Measurements from ENCODE around the gene TNKS1BP1.

The TNKS1BP1 gene

GRCh38 chr11:57358991-57359390, 34.2 kb upstream of the TNKS1BP1 start:
- TF ChIP-seq GATA2 (IDR thresholded peaks at IDR 0.05; ENCODE audit: low read depth, low read length) (no peak), GATA3 (IDR thresholded peaks at IDR 0.05; ENCODE audit: low read depth, low read length) (no peak)

GRCh38 chr11:57358543-57358961, 33.8 kb upstream of the TNKS1BP1 start:
- no peak for TF ChIP-seq GATA2 (IDR thresholded peaks at IDR 0.05; ENCODE audit: low read depth, low read length)
- TF ChIP-seq GATA3 (IDR thresholded peaks at IDR 0.05; ENCODE audit: low read depth, low read length): no peak

DNA sequence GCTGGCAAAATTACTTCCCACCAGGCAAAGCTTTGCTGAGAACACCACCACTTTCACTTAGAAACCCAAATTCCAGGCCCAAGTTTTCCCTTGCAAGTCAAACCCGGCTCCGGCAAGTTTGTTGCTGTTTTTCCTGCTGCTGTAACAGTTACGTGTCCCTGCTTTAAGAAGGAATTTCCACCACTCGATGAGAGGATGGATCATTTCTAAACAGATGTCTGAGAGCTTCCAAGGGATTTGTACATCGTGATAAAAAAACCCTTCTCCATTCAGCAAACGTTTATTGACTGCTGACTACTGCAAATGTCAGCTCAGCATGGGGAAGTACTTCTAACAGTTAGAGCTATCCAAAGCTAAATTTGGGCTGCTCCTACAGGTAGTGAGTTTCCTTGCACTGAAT, 33.1 kb upstream of the TNKS1BP1 start:
- TF ChIP-seq GATA3 (IDR thresholded peaks at IDR 0.05; ENCODE audit: low read depth, low read length) (no peak), GATA2 (IDR thresholded peaks at IDR 0.05; ENCODE audit: low read depth, low read length) (no peak)

- TF ChIP-seq GATA2 (IDR thresholded peaks at IDR 0.05; ENCODE audit: low read depth, low read length) (no peak), GATA3 (IDR thresholded peaks at IDR 0.05; ENCODE audit: low read depth, low read length) (no peak)
Observed at GRCh38 chr11:57357310-57357709, 32.6 kb upstream of the TNKS1BP1 start.

DNA sequence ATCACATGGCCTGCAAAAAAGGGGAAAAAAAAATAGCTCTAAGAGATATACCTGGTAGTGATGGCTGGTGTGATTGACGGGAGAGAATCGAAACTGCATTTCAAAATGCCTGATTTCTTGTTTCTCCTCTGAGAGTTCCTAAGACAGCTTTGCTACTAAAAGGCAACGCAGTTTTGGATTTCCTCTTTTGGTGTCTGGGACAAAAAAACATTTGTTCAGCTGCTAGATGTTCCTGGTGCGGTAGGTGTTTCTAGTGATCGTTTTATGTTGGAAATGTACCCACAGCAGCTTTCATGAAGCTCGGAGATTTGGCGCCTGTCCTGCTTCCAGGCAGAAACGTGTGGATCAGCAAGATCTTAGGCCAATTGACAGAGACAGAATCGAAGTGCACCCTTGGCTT, 31.5 kb upstream of the TNKS1BP1 start:
- TF ChIP-seq GATA2 (IDR thresholded peaks at IDR 0.05; ENCODE audit: low read depth, low read length): no peak
- TF ChIP-seq GATA3 (IDR thresholded peaks at IDR 0.05; ENCODE audit: low read depth, low read length): no peak

GRCh38 chr11:57354699-57355098, 29.9 kb upstream of the TNKS1BP1 start:
- no peak for TF ChIP-seq GATA2 (IDR thresholded peaks at IDR 0.05; ENCODE audit: low read depth, low read length)
- no peak for TF ChIP-seq GATA3 (IDR thresholded peaks at IDR 0.05; ENCODE audit: low read depth, low read length)

GRCh38 chr11:57353852-57354251, 29.1 kb upstream of the TNKS1BP1 start:
- no peak for TF ChIP-seq GATA3 (IDR thresholded peaks at IDR 0.05; ENCODE audit: low read depth, low read length)
- no peak for TF ChIP-seq GATA2 (IDR thresholded peaks at IDR 0.05; ENCODE audit: low read depth, low read length)

GRCh38 chr11:57353446-57353845, 28.7 kb upstream of the TNKS1BP1 start:
- no peak for TF ChIP-seq GATA3 (IDR thresholded peaks at IDR 0.05; ENCODE audit: low read depth, low read length)

GRCh38 chr11:57353036-57353435, 28.3 kb upstream of the TNKS1BP1 start:
- no peak for TF ChIP-seq GATA2 (IDR thresholded peaks at IDR 0.05; ENCODE audit: low read depth, low read length)
- no peak for TF ChIP-seq GATA3 (IDR thresholded peaks at IDR 0.05; ENCODE audit: low read depth, low read length)

GRCh38 chr11:57349491-57350274, 24.9 kb upstream of the TNKS1BP1 start:
- no peak for TF ChIP-seq GATA2 (IDR thresholded peaks at IDR 0.05; ENCODE audit: low read depth, low read length)
- TF ChIP-seq GATA3 (IDR thresholded peaks at IDR 0.05; ENCODE audit: low read depth, low read length): no peak

DNA sequence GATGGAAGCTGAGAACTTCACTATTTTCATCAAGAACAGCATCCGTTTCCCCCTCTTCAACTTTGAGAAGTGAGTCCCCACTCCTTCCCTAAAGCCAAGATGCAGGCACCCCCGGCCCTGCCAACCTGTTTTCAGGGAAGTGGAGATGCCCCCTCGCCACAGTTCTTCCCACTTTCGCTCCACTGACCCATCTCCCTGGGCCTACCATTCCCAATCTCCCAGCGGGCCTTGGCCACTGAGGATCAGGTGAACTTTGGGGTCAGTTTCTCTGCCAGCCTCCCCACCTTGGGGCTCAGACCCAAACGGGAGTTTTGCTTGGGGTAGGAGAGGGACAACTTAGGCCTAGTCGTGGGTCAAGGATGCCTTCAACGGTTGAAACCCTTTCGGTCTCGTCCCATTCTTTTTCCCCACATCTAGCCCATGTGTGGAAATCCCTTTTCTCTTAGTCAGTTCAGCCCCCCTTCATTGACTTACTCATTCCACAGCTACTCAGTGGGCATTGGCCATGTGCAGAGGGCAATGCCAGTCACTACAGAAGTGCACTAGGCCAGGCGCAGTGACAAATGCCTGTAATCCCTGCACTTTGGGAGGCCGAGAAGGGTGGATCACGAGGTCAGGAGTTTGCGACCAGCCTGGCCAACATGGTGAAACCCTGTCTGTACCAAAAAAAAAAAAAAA, 24.0 kb upstream of the TNKS1BP1 start:
- no peak for TF ChIP-seq GATA2 (IDR thresholded peaks at IDR 0.05; ENCODE audit: low read depth, low read length)
- TF ChIP-seq GATA3 (IDR thresholded peaks at IDR 0.05; ENCODE audit: low read depth, low read length): no peak

DNA sequence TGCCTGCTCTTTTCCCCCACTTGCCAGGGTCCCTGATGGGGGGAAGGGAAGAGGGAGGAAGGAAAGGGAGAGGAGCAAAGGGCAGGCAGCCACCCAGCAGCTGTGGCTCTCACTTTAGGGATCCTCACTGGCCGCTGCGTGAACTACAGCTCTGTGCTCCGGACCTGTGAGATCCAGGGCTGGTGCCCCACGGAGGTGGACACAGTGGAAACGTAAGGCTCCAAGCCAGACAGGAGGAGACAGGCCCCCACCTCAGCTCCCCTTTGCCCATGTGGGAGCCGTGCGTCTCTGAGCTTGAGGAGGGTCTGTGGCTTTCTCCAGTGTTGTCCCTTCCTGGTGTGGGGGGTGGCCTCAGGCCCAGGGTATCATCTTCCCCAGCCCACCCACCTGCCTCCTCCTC, 23.3 kb upstream of the TNKS1BP1 start:
- TF ChIP-seq GATA2 (IDR thresholded peaks at IDR 0.05; ENCODE audit: low read depth, low read length) (no peak), GATA3 (IDR thresholded peaks at IDR 0.05; ENCODE audit: low read depth, low read length) (no peak)

DNA sequence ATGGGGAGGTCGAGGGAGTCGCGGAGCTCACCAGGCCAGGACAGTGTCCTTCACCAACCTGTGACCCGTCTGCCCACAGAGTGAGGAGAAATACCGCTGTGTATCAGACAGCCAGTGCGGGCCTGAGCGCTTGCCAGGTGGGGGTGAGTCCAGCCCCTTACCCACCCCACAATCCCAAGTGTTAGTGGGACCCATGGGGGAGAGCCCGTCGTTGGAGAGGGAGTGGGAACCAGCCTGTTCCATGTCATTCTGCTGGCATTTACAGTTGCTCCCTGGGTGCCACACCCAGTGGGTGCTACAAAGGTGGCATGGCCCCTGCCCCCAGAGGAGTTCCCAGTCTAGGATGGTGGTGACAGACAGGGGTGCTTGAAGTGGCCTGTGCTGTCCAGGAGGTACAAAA, 22.6 kb upstream of the TNKS1BP1 start:
- TF ChIP-seq GATA2 (IDR thresholded peaks at IDR 0.05; ENCODE audit: low read depth, low read length) (no peak), GATA3 (IDR thresholded peaks at IDR 0.05; ENCODE audit: low read depth, low read length) (no peak)

- TF ChIP-seq GATA2 (IDR thresholded peaks at IDR 0.05; ENCODE audit: low read depth, low read length) (no peak), GATA3 (IDR thresholded peaks at IDR 0.05; ENCODE audit: low read depth, low read length) (no peak)
Observed at GRCh38 chr11:57345555-57346211, 20.9 kb upstream of the TNKS1BP1 start.

DNA sequence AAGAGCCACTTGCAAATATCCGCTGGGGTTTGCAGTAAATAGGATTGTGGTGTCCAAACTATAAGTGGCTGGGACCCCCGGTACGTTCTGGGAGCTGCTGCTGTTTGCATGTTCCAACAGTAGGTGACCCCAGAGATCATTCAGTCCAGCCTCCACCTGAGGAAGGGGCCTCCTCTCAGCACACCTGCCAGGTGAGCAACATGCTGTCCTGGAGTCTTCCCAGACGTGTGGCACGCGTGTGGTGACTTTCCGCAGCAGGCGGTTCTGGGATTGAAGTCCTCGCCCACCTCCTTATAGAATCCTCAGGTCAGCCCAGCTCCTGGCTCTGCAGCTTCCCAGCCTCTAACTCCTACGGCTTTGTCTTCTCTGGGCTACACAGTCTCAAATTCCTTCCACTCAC, 20.1 kb upstream of the TNKS1BP1 start:
- TF ChIP-seq GATA2 (IDR thresholded peaks at IDR 0.05; ENCODE audit: low read depth, low read length): no peak
- no peak for TF ChIP-seq GATA3 (IDR thresholded peaks at IDR 0.05; ENCODE audit: low read depth, low read length)

All from SH-SY5Y (cell line).